PFSK-1 (cell line): Measurements from ENCODE around the gene ZBTB43.

Experiments
- FOXP2 ChIP-seq: optimal IDR thresholded peaks from 2 replicates; pipeline ENCODE3; 2011; ENCODE audit warnings: borderline replicate concordance, control low read depth, inconsistent platforms; ENCODE audit not compliant: insufficient read depth; ENCODE audit errors: extremely low read length, extremely low read depth
- POLR2AphosphoS5 ChIP-seq: IDR thresholded peaks from 2 replicates; pipeline ENCODE4 v1.6.1; 2012; ENCODE audit warnings: low read depth, mild to moderate bottlenecking, control low read depth, low read length, moderate library complexity
- REST ChIP-seq, 2 experiments: IDR thresholded peaks; 2 replicates each; pipeline versions ENCODE4 v1.6.1 to v1.8.0; 2011 to 2012; ENCODE audit warnings: low read depth in 2 of 2, low read length in 2 of 2, control low read depth in 1 of 2, inconsistent platforms in 1 of 2, mild to moderate bottlenecking in 1 of 2, moderate library complexity in 1 of 2; ENCODE audit not compliant: insufficient read depth in 1 of 2
- SIN3A ChIP-seq: IDR thresholded peaks from 2 replicates; pipeline ENCODE4 v1.6.1; 2012; ENCODE audit warnings: mild to moderate bottlenecking, low read length, moderate library complexity, borderline replicate concordance; ENCODE audit not compliant: insufficient read depth
- TAF1 ChIP-seq: IDR thresholded peaks from 2 replicates; pipeline ENCODE4 v1.6.1; 2012; ENCODE audit warnings: low read length, control low read depth, borderline replicate concordance; ENCODE audit not compliant: insufficient read depth

- TF ChIP-seq SIN3A (no peak), REST (IDR thresholded peaks at IDR 0.05; ENCODE audit: insufficient read depth in 1 of 2, low read depth in 2 of 2, low read length in 2 of 2) (no peak), POLR2AphosphoS5 (no peak), TAF1 (no peak), FOXP2 (no peak)
These were observed 10.4 kb upstream of the ZBTB43 start for GRCh38 chr9:126794441-126794840.
